ENCODE data around the gene CETP. TPM values are rescaled to one million over a fixed set of nuclear protein-coding genes. Genes with fewer than 3 reads are reported as not detected.

The CETP gene
- total and polyA plus RNA-seq, 2 of the 13 experiments (the other 11 are each of a cell fraction or from before 2014, with no cell fraction given), result 0.31 to 9.8 TPM

DNA sequence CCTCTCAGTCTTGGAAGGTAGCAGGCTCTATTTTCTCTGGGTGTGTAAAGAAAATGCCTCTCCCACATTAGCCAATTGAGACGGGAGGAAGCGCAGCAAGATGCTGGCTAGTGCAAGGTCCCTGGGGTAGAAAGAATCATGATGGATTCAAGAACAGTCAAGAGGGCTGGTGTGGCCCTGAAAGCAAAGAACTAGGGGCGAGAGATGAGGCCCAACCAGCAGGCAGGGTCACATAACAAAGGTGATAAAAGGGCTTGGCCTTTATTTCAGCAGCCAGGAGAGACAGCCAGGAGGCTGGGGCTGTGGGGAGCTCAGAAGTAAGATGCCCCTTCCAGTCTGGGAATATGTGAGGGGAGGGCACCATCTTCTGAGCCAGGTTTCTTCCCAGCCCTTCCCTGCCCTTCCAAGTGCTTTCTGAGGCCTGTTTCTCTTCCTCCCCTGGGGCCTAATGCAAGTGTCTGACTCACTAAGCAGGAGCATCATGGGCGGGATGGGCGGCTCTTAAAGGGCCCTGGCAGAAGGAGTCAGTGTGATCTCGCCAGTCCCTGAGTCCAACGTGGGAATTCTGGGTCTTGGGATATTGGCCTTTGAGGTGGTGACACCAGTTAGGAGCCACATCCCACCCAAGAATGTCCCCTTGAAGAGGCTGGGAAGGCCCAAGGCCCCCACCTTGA is 23.7 kb downstream of the CETP start:
- ATAC-seq, result no peak
- WGBS (ENCODE audit: low lambda C conversion rate), result 48% methylated on average over 7 of the region's 7 CpGs
- H3K9ac ChIP-seq (ENCODE audit: insufficient read depth, low read depth, low read length), result no peak overlapping the region
- DNase-seq (ENCODE audit: low spot score), result no peak
- no peak for TF ChIP-seq ZNF883 (CRISPR knock-in tag; IDR thresholded peaks at IDR 0.05; ENCODE audit: not compliant biosample characterization)
- TF ChIP-seq EEA1 (CRISPR knock-in tag; IDR thresholded peaks at IDR 0.05; ENCODE audit: borderline replicate concordance), result 0 out of 2 replicates have a peak, but pooled peaks have one; percentile 36
- TF ChIP-seq, protein P1, sequence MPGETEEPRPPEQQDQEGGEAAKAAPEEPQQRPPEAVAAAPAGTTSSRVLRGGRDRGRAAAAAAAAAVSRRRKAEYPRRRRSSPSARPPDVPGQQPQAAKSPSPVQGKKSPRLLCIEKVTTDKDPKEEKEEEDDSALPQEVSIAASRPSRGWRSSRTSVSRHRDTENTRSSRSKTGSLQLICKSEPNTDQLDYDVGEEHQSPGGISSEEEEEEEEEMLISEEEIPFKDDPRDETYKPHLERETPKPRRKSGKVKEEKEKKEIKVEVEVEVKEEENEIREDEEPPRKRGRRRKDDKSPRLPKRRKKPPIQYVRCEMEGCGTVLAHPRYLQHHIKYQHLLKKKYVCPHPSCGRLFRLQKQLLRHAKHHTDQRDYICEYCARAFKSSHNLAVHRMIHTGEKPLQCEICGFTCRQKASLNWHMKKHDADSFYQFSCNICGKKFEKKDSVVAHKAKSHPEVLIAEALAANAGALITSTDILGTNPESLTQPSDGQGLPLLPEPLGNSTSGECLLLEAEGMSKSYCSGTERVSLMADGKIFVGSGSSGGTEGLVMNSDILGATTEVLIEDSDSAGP (CRISPR knock-in tag; IDR thresholded peaks at IDR 0.05; ENCODE audit: borderline replicate concordance), result peak; percentile 58
- no peak for FAIRE-seq
- H3K27ac ChIP-seq (ENCODE audit: extremely low read length, insufficient read depth, low read length), result no peak overlapping the region
- H3K79me2 ChIP-seq (ENCODE audit: insufficient read depth, low read length), result no peaks in the 10 kb centered on the region
- no peak overlapping the region for H3K4me3 ChIP-seq (replicated peaks in 1 of 3; ENCODE audit: insufficient read depth in 1 of 3, low read depth in 2 of 3, low read length in 3 of 3)
- H3K27me3 ChIP-seq (ENCODE audit: control insufficient read depth in 1 of 2, insufficient read depth in 2 of 2, low read length in 2 of 2), result peaks cover 4 to 43% of the 10 kb centered on the region in 2 experiments
- H3K9me3 ChIP-seq (ENCODE audit: low read length), result no peaks in the 10 kb centered on the region
- H2AFZ ChIP-seq (ENCODE audit: low read length), result no peak overlapping the region
- no peaks in the 10 kb centered on the region for H4K20me1 ChIP-seq (ENCODE audit: insufficient read depth, low read length)
- peaks cover 76% of the 10 kb centered on the region for H3K4me1 ChIP-seq (ENCODE audit: insufficient read depth, low read length)
- no TSS peak for BruUV-seq (replicated peaks)
- H3K4me2 ChIP-seq (ENCODE audit: low read depth, low read length), result no peak overlapping the region
- CTCF ChIA-PET (ENCODE audit: low intra/inter-chr PET ratio, low total read pairs), result no interaction called here
- in situ Hi-C loops (cut with HindIII; ENCODE audit: extremely low pct_ligation_motif_present, low pct_unique_long_range_greater_than_20kb), result no loop called here
- H3K36me3 ChIP-seq (replicated peaks in 1 of 2; ENCODE audit: control insufficient read depth in 1 of 2, insufficient read depth in 2 of 2, low read length in 2 of 2), result no peaks in the 10 kb centered on the region
- POLR2A ChIA-PET, result no interaction called here
- intact Hi-C loops (cut with micrococcal nuclease; ENCODE audit: unreplicated experiment), result no loop called here

DNA sequence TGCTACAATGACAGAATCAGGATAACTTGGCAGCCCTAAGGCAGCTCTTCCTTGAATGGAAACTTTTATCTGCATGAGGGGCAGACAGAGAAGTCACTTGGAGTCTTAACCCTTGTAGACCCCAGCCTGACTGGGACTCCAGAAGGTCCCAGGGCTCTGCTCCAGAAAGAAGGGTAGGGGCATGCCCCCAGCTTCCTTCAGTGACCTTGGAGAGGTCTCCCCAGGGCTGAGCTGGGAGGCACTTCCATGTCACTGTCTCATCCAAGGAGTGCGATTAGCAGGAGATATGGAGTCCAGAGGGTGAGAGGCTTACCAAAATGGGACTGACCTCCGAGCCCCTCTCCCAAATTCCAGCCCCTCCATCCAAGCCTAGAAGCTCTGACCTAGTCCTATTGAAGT is 24.2 kb downstream of the CETP start:
- no peak overlapping the region for H3K27ac ChIP-seq (ENCODE audit: extremely low read length, insufficient read depth, low read length)
- peaks cover 4 to 49% of the 10 kb centered on the region in 2 experiments for H3K27me3 ChIP-seq (ENCODE audit: control insufficient read depth in 1 of 2, insufficient read depth in 2 of 2, low read length in 2 of 2)
- CTCF ChIA-PET (ENCODE audit: low intra/inter-chr PET ratio, low total read pairs), result no interaction called here
- H3K9me3 ChIP-seq (ENCODE audit: low read length), result no peaks in the 10 kb centered on the region
- H3K4me3 ChIP-seq (replicated peaks in 1 of 3; ENCODE audit: insufficient read depth in 1 of 3, low read depth in 2 of 3, low read length in 3 of 3), result no peak overlapping the region
- no peak for FAIRE-seq
- intact Hi-C loops (cut with micrococcal nuclease; ENCODE audit: unreplicated experiment), result loop anchor here (2.0 kb wide), 1 partner anchor 21 kb away; no protein-coding TSS in a partner anchor
- POLR2A ChIA-PET, result interaction anchor here (0.6 to 1.4 kb wide), 2 partner anchors 13 to 54 kb away, joined by 3 to 4 read pairs; no protein-coding TSS in a partner anchor
- BruUV-seq (replicated peaks), result no TSS peak
- H3K4me1 ChIP-seq (ENCODE audit: insufficient read depth, low read length), result peaks cover 82% of the 10 kb centered on the region
- 42% methylated on average over 2 of the region's 2 CpGs for WGBS (ENCODE audit: low lambda C conversion rate)
- ATAC-seq, result no peak
- H3K36me3 ChIP-seq (replicated peaks in 1 of 2; ENCODE audit: control insufficient read depth in 1 of 2, insufficient read depth in 2 of 2, low read length in 2 of 2), result no peaks in the 10 kb centered on the region
- H3K9ac ChIP-seq (ENCODE audit: insufficient read depth, low read depth, low read length), result no peak overlapping the region
- H2AFZ ChIP-seq (ENCODE audit: low read length), result no peak overlapping the region
- H4K20me1 ChIP-seq (ENCODE audit: insufficient read depth, low read length), result no peaks in the 10 kb centered on the region
- no peak for DNase-seq (ENCODE audit: low spot score)
- TF ChIP-seq, protein P2, sequence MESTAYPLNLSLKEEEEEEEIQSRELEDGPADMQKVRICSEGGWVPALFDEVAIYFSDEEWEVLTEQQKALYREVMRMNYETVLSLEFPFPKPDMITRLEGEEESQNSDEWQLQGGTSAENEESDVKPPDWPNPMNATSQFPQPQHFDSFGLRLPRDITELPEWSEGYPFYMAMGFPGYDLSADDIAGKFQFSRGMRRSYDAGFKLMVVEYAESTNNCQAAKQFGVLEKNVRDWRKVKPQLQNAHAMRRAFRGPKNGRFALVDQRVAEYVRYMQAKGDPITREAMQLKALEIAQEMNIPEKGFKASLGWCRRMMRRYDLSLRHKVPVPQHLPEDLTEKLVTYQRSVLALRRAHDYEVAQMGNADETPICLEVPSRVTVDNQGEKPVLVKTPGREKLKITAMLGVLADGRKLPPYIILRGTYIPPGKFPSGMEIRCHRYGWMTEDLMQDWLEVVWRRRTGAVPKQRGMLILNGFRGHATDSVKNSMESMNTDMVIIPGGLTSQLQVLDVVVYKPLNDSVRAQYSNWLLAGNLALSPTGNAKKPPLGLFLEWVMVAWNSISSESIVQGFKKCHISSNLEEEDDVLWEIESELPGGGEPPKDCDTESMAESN (CRISPR knock-in tag; conservative IDR thresholded peaks at IDR 0.05), result no peak
- TF ChIP-seq, protein P3, sequence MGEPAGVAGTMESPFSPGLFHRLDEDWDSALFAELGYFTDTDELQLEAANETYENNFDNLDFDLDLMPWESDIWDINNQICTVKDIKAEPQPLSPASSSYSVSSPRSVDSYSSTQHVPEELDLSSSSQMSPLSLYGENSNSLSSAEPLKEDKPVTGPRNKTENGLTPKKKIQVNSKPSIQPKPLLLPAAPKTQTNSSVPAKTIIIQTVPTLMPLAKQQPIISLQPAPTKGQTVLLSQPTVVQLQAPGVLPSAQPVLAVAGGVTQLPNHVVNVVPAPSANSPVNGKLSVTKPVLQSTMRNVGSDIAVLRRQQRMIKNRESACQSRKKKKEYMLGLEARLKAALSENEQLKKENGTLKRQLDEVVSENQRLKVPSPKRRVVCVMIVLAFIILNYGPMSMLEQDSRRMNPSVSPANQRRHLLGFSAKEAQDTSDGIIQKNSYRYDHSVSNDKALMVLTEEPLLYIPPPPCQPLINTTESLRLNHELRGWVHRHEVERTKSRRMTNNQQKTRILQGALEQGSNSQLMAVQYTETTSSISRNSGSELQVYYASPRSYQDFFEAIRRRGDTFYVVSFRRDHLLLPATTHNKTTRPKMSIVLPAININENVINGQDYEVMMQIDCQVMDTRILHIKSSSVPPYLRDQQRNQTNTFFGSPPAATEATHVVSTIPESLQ (CRISPR knock-in tag; conservative IDR thresholded peaks at IDR 0.05), result no peak
- TF ChIP-seq, protein P4, sequence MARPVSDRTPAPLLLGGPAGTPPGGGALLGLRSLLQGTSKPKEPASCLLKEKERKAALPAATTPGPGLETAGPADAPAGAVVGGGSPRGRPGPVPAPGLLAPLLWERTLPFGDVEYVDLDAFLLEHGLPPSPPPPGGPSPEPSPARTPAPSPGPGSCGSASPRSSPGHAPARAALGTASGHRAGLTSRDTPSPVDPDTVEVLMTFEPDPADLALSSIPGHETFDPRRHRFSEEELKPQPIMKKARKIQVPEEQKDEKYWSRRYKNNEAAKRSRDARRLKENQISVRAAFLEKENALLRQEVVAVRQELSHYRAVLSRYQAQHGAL (CRISPR knock-in tag; IDR thresholded peaks at IDR 0.05; ENCODE audit: not compliant biosample characterization), result no peak
- TF ChIP-seq EED (CRISPR knock-in tag; IDR thresholded peaks at IDR 0.05) (0 out of 2 replicates have a peak, but pooled peaks have one; percentile 14), AGO2 (optimal IDR thresholded peaks at IDR 0.05; ENCODE audit: low read depth, low read length) (no peak), ZFP37 (CRISPR knock-in tag; IDR thresholded peaks at IDR 0.05; ENCODE audit: borderline replicate concordance) (no peak), SOX5 (CRISPR knock-in tag; IDR thresholded peaks at IDR 0.05; ENCODE audit: borderline replicate concordance) (no peak)
- no peak overlapping the region for H3K4me2 ChIP-seq (ENCODE audit: low read depth, low read length)
- in situ Hi-C loops (cut with HindIII; ENCODE audit: extremely low pct_ligation_motif_present, low pct_unique_long_range_greater_than_20kb), result no loop called here
- H3K79me2 ChIP-seq (ENCODE audit: insufficient read depth, low read length), result no peaks in the 10 kb centered on the region
